Panc1 (cell line): ENCODE measurements around the gene OR4D10. TPM values are rescaled to one million over a fixed set of nuclear protein-coding genes. Genes with fewer than 3 reads are reported as not detected.

Experiments
- ATAC-seq: fragments of 200-7000 bp; cut with Tn5 transposase; 2 replicates; pipeline ENCODE4 v1.9.1; 2020; ENCODE audit warnings: mild to moderate bottlenecking, moderate library complexity
- BruUV-seq: library from RNA; stranded (reverse); fragments of 400-500 nt; replicated peaks from 2 replicates; lab custom pipeline; 2021; lab: Mats Ljungman, UMichigan
- CTCF ChIA-PET: fragments of 300-600 bp; sonication (Branson Sonifier 250); formaldehyde crosslinking; loops from one replicate; lab custom pipeline; 2022; ENCODE audit warnings: antibody characterized with exemption; lab: Charles Lee
- POLR2A ChIA-PET: fragments of 300-600 bp; sonication (Branson Sonifier 250); formaldehyde crosslinking; loops from one replicate; lab custom pipeline; 2022; ENCODE audit warnings: antibody characterized with exemption; lab: Charles Lee
- DNase-seq: peaks from one replicate; pipeline ENCODE4 v3.0.0-alpha.2; 2010; ENCODE audit warnings: low read depth, low spot score
- H3K27ac ChIP-seq: 2 replicates; pipeline ENCODE4 v1.5.1; 2011; ENCODE audit warnings: mild to moderate bottlenecking, low read length, inconsistent platforms
- H3K27me3 ChIP-seq: fragments of 200-500 bp; sonication (Bioruptor generic); 2 replicates; pipeline ENCODE4 v1.6.0; 2014; ENCODE audit warnings: low read length, inconsistent platforms; ENCODE audit not compliant: control insufficient read depth, insufficient read depth
- H3K36me3 ChIP-seq: fragments of 200-500 bp; sonication (Bioruptor generic); 2 replicates; pipeline ENCODE4 v1.5.1; 2014; ENCODE audit warnings: inconsistent platforms, mild to moderate bottlenecking, low read length, moderate library complexity; ENCODE audit not compliant: control insufficient read depth, insufficient read depth
- H3K4me1 ChIP-seq: 2 replicates; pipeline ENCODE4 v1.5.1; 2011; ENCODE audit warnings: inconsistent platforms, mild to moderate bottlenecking, low read length, moderate library complexity; ENCODE audit not compliant: control insufficient read depth, insufficient read depth
- H3K4me3 ChIP-seq, 2 experiments: 2 replicates each; pipeline ENCODE4 v1.5.1; 2011 to 2012; ENCODE audit warnings: low read depth in 2 of 2, low read length in 2 of 2, mild to moderate bottlenecking in 2 of 2, inconsistent platforms in 1 of 2, moderate library complexity in 1 of 2
- H3K9me3 ChIP-seq: fragments of 200-500 bp; sonication (Bioruptor generic); 2 replicates; pipeline ENCODE4 v1.5.1; 2014; ENCODE audit warnings: low read depth, mild to moderate bottlenecking, inconsistent platforms, low read length, moderate library complexity; ENCODE audit not compliant: control insufficient read depth, insufficient read depth
- POLR2AphosphoS5 ChIP-seq: IDR thresholded peaks from 2 replicates; pipeline ENCODE4 v1.6.1; 2012; ENCODE audit warnings: mild to moderate bottlenecking, low read depth, low read length, moderate library complexity
- SIN3A ChIP-seq: IDR thresholded peaks from 2 replicates; pipeline ENCODE4 v1.6.1; 2012; ENCODE audit warnings: low read depth, mild to moderate bottlenecking, low read length, moderate library complexity, borderline replicate concordance; ENCODE audit not compliant: insufficient read depth
- TCF7L2 ChIP-seq: IDR thresholded peaks from 2 replicates; pipeline ENCODE4 v1.6.1; 2011; ENCODE audit warnings: mild to moderate bottlenecking, low read depth, low read length, inconsistent platforms
- in situ Hi-C: cut with HindIII; loops from 2 replicates; pipeline ENCODE4 v1.10.0; 2016; ENCODE audit warnings: low sequenced_read_pairs, low pct_unique_long_range_greater_than_20kb
- intact Hi-C: fragments of 100-400 bp; cut with micrococcal nuclease; formaldehyde crosslinking; loops from one replicate; pipeline ENCODE4 v1.10.0; 2022; ENCODE audit not compliant: unreplicated experiment
- total RNA-seq: library from RNA; stranded (reverse); gene quantifications from one replicate; pipeline ENCODE4 v1.2.1, GENCODE V29; 2021; ENCODE audit not compliant: unreplicated experiment
- TF ChIP-seq, protein P1 (sequence below): fragments of 450-650 bp; IDR thresholded peaks from 2 replicates; pipeline ENCODE4 v1.5.1; 2017; ENCODE audit warnings: mild to moderate bottlenecking
- TF ChIP-seq, protein P2 (sequence below), 2 experiments: IDR thresholded peaks; 2 replicates each; pipeline ENCODE4 v1.6.1; 2011 to 2012; ENCODE audit warnings: low read depth in 2 of 2, control low read depth in 1 of 2, low read length in 1 of 2, mild to moderate bottlenecking in 1 of 2, moderate library complexity in 1 of 2; ENCODE audit not compliant: insufficient read depth in 1 of 2

The OR4D10 gene
- total RNA-seq, 1 experiment from 2014 or later, result not detected

DNA sequence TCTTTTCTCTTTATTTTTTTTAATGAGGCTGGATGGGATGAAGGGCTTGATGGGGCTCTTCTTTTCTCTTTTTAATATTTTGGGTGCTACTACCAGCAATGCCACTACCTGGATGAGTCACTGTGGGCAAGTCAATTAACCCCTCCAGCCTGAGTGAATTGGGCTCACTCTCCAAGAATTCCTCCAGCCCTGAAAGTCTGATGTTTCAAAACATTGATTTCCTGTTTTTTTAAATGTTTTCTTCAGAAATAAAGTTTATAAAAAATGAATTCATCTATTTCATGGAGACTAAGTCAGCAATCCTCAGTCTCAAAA, 46.1 kb upstream of the OR4D10 start:
- Histone ChIP-seq H3K4me1 (no peaks in the 10 kb centered on the region), H3K27me3 (peaks cover 6% of the 10 kb centered on the region; the same call in 1 of the 2 replicates), H3K9me3 (no peaks in the 10 kb centered on the region), H3K27ac (no peak overlapping the region), H3K36me3 (no peaks in the 10 kb centered on the region), H3K4me3 (no peak overlapping the region)
- DNase-seq (no peak), ATAC-seq (no peak)
- ChIA-PET CTCF (no interaction called here), POLR2A (no interaction called here)
- BruUV-seq, result no TSS peak
- in situ Hi-C loops (no loop called here), intact Hi-C loops (loop anchor here (10.0 kb wide), 1 partner anchor 162 kb away; no protein-coding TSS in a partner anchor)
- TF ChIP-seq, protein P1, sequence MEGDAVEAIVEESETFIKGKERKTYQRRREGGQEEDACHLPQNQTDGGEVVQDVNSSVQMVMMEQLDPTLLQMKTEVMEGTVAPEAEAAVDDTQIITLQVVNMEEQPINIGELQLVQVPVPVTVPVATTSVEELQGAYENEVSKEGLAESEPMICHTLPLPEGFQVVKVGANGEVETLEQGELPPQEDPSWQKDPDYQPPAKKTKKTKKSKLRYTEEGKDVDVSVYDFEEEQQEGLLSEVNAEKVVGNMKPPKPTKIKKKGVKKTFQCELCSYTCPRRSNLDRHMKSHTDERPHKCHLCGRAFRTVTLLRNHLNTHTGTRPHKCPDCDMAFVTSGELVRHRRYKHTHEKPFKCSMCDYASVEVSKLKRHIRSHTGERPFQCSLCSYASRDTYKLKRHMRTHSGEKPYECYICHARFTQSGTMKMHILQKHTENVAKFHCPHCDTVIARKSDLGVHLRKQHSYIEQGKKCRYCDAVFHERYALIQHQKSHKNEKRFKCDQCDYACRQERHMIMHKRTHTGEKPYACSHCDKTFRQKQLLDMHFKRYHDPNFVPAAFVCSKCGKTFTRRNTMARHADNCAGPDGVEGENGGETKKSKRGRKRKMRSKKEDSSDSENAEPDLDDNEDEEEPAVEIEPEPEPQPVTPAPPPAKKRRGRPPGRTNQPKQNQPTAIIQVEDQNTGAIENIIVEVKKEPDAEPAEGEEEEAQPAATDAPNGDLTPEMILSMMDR, result no peak
- no peak for TF ChIP-seq POLR2AphosphoS5
- TF ChIP-seq TCF7L2, result no peak
- no peak for TF ChIP-seq SIN3A
- TF ChIP-seq, protein P2, sequence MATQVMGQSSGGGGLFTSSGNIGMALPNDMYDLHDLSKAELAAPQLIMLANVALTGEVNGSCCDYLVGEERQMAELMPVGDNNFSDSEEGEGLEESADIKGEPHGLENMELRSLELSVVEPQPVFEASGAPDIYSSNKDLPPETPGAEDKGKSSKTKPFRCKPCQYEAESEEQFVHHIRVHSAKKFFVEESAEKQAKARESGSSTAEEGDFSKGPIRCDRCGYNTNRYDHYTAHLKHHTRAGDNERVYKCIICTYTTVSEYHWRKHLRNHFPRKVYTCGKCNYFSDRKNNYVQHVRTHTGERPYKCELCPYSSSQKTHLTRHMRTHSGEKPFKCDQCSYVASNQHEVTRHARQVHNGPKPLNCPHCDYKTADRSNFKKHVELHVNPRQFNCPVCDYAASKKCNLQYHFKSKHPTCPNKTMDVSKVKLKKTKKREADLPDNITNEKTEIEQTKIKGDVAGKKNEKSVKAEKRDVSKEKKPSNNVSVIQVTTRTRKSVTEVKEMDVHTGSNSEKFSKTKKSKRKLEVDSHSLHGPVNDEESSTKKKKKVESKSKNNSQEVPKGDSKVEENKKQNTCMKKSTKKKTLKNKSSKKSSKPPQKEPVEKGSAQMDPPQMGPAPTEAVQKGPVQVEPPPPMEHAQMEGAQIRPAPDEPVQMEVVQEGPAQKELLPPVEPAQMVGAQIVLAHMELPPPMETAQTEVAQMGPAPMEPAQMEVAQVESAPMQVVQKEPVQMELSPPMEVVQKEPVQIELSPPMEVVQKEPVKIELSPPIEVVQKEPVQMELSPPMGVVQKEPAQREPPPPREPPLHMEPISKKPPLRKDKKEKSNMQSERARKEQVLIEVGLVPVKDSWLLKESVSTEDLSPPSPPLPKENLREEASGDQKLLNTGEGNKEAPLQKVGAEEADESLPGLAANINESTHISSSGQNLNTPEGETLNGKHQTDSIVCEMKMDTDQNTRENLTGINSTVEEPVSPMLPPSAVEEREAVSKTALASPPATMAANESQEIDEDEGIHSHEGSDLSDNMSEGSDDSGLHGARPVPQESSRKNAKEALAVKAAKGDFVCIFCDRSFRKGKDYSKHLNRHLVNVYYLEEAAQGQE (IDR thresholded peaks at IDR 0.05; ENCODE audit: insufficient read depth in 1 of 2, low read depth in 2 of 2, low read length in 1 of 2), result no peak

DNA sequence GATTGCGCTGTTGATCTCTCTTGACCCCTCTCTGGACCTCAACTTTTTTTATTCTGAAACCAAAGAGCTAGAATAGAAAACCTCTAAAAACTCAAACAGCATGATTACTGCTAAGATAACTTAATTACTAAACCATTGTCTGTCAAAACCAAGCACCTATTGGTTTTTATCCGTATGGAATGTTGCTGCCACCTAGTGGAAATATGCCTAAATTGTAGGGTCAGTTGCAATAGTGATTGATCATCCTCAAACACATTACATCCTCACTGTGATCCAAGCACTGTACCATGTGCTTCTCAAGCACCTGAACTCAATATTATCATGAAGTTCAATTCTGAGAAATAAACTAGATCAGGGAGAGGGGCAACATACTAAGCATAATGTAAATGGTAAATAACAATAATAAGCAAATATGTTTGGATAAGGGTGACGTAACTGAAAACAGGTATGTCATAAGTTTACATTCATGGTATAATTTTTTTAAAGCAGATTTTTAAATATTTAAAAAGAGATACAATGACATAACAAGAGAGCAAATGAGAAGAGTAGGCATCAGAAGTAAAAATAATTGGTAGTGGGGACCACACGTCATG, 43.1 kb upstream of the OR4D10 start:
- ATAC-seq (peak; percentile 73; the same call in 1 of the 2 replicates), DNase-seq (peak; percentile 25)
- Histone ChIP-seq H3K9me3 (no peaks in the 10 kb centered on the region), H3K36me3 (no peaks in the 10 kb centered on the region), H3K4me1 (no peaks in the 10 kb centered on the region), H3K27me3 (peaks cover 8% of the 10 kb centered on the region; the same call in 1 of the 2 replicates), H3K4me3 (no peak overlapping the region), H3K27ac (no peak overlapping the region)
- CTCF ChIA-PET, result no interaction called here
- POLR2A ChIA-PET, result no interaction called here
- TF ChIP-seq POLR2AphosphoS5 (no peak), TCF7L2 (no peak), SIN3A (no peak)
- TF ChIP-seq, protein P2 (IDR thresholded peaks at IDR 0.05; ENCODE audit: insufficient read depth in 1 of 2, low read depth in 2 of 2, low read length in 1 of 2), result no peak
- TF ChIP-seq, protein P1, result peak; percentile 82; the same call in 1 of the 2 replicates
- in situ Hi-C loops (no loop called here), intact Hi-C loops (loop anchor here (1.0 to 10.0 kb wide), 3 partner anchors 165 to 259 kb away; no protein-coding TSS in a partner anchor)
- BruUV-seq, result no TSS peak
